NCI-H128 (cell line): Measurements from ENCODE around the gene SCAF1.

Experiments
- DNase-seq: peaks from one replicate; lab custom pipeline; 2025; ENCODE audit not compliant: unreplicated experiment; lab: John Stamatoyannopoulos, UW

The SCAF1 gene

GRCh38 chr19:49664171-49665035, 22.4 kb downstream of the SCAF1 start:
- DNase-seq: peak; percentile 47

GRCh38 chr19:49665036-49665350, 23.0 kb downstream of the SCAF1 start:
- DNase-seq: no peak

- peak; percentile 85 for DNase-seq
Measured at GRCh38 chr19:49665351-49666119, 23.5 kb downstream of the SCAF1 start, which contains the start of the genes BCL2L12 and IRF3. TSS of gene BCL2L12 (plus strand) at chr19:49665933. CDS start at chr19:49666693, 760 bp downstream. TSS of gene IRF3 (minus strand) at chr19:49665857. CDS start at chr19:49664838, 1,019 bp downstream.

GRCh38 chr19:49666120-49666444, 24.1 kb downstream of the SCAF1 start:
- DNase-seq: no peak

GRCh38 chr19:49667473-49667872, 25.5 kb downstream of the SCAF1 start:
- no peak for DNase-seq

GRCh38 chr19:49669516-49669915, 27.5 kb downstream of the SCAF1 start:
- DNase-seq: no peak

- DNase-seq: peak; percentile 78
Measured at GRCh38 chr19:49672131-49672919, 30.3 kb downstream of the SCAF1 start.

- DNase-seq: peak; percentile 72
Measured at GRCh38 chr19:49676136-49676783, 34.3 kb downstream of the SCAF1 start.

- peak; percentile 100 for DNase-seq
Measured at GRCh38 chr19:49676784-49677230, 34.8 kb downstream of the SCAF1 start.

- no peak for DNase-seq
Measured at GRCh38 chr19:49677231-49677900, 35.4 kb downstream of the SCAF1 start, which contains the start of gene PRMT1. TSS of gene PRMT1 (plus strand) at chr19:49677271. CDS start at chr19:49677281, 10 bp downstream.

- peak; percentile 67 for DNase-seq
Measured at GRCh38 chr19:49677901-49678674, 36.1 kb downstream of the SCAF1 start.

- DNase-seq: no peak
Measured at GRCh38 chr19:49678985-49679770, 37.2 kb downstream of the SCAF1 start.

GRCh38 chr19:49679771-49680413, 37.9 kb downstream of the SCAF1 start:
- DNase-seq: no peak

GRCh38 chr19:49680421-49681351, 38.7 kb downstream of the SCAF1 start:
- DNase-seq: peak; percentile 75

GRCh38 chr19:49681830-49682229, 39.8 kb downstream of the SCAF1 start:
- no peak for DNase-seq

- no peak for DNase-seq
Measured at GRCh38 chr19:49682274-49682673, 40.3 kb downstream of the SCAF1 start.

- no peak for DNase-seq
Measured at GRCh38 chr19:49683814-49684250, 41.8 kb downstream of the SCAF1 start.
